ENCODE measurements around the gene VAMP8.
"Not testable (repeated sequence)": the region's sequence is repeated elsewhere in the genome, so short reads cannot be mapped to it uniquely, and the experiment has no call there.

VAMP8 gene

GRCh38 chr2:85598594-85599340 is 21.4 kb downstream of the VAMP8 start:
- DNase-seq (ENCODE audit: low spot score) = no peak

- no peak for DNase-seq (ENCODE audit: low spot score)
These were observed 22.3 kb downstream of the VAMP8 start for GRCh38 chr2:85599468-85600234.

GRCh38 chr2:85600235-85600575 is 22.8 kb downstream of the VAMP8 start:
- no peak for DNase-seq (ENCODE audit: low spot score)

- no peak for DNase-seq (ENCODE audit: low spot score)
These were observed 23.8 kb downstream of the VAMP8 start for GRCh38 chr2:85600951-85601770.

- DNase-seq (ENCODE audit: low spot score) = no peak
These were observed 24.5 kb downstream of the VAMP8 start for GRCh38 chr2:85601771-85602475.

GRCh38 chr2:85602476-85603234 is 25.3 kb downstream of the VAMP8 start, which contains the start of gene TMEM150A:
Gene TMEM150A (minus strand): TSS chr2:85602698. CDS start chr2:85601948, 750 bp downstream.
- DNase-seq (ENCODE audit: low spot score) = peak; percentile 90

GRCh38 chr2:85604133-85604444 is 26.7 kb downstream of the VAMP8 start:
- DNase-seq (ENCODE audit: low spot score) = not testable (repeated sequence)

GRCh38 chr2:85604568-85605339 is 27.4 kb downstream of the VAMP8 start:
- no peak for DNase-seq (ENCODE audit: low spot score)

- DNase-seq (ENCODE audit: low spot score) = no peak
These were observed 28.2 kb downstream of the VAMP8 start for GRCh38 chr2:85605406-85606115.

- no peak for DNase-seq (ENCODE audit: low spot score)
These were observed 28.7 kb downstream of the VAMP8 start for GRCh38 chr2:85606116-85606455.

- no peak for DNase-seq (ENCODE audit: low spot score)
These were observed 30.2 kb downstream of the VAMP8 start for GRCh38 chr2:85607268-85608215.

GRCh38 chr2:85611217-85611704 is 33.9 kb downstream of the VAMP8 start:
- DNase-seq (ENCODE audit: low spot score) = no peak

- DNase-seq (ENCODE audit: low spot score) = peak; percentile 90
These were observed 34.6 kb downstream of the VAMP8 start, which contains the start of gene C2orf68 for GRCh38 chr2:85611705-85612587. Gene C2orf68 (minus strand): TSS chr2:85612066. CDS start chr2:85611984, 82 bp downstream.

- DNase-seq (ENCODE audit: low spot score) = no peak
These were observed 36.5 kb downstream of the VAMP8 start for GRCh38 chr2:85613717-85614515.

GRCh38 chr2:85614757-85615156 is 37.4 kb downstream of the VAMP8 start:
- not testable (repeated sequence) for DNase-seq (ENCODE audit: low spot score)

GRCh38 chr2:85615413-85615728 is 38.0 kb downstream of the VAMP8 start:
- no peak for DNase-seq (ENCODE audit: low spot score)

- DNase-seq (ENCODE audit: low spot score) = not testable (repeated sequence)
These were observed 40.3 kb downstream of the VAMP8 start for GRCh38 chr2:85617723-85618122.

All from LoVo (cell line).